ENCODE measurements around the gene L1CAM. TPM values are rescaled to one million over a fixed set of nuclear protein-coding genes. Genes with fewer than 3 reads are reported as not detected.

L1CAM gene
- polyA plus RNA-seq, 1 of the 3 experiments (the other 2 are of a cell fraction): 1.9 TPM

GRCh38 chrX:153908219-153908860 is 22.4 kb upstream of the L1CAM start:
- Histone ChIP-seq H3K27me3 (ENCODE audit: insufficient read depth) (peaks cover 60% of the 10 kb centered on the region), H3K9ac (no peak overlapping the region), H3K27ac (ENCODE audit: low read depth in 2 of 2, low read length in 1 of 2) (no peak overlapping the region), H3K4me1 (ENCODE audit: control insufficient read depth in 1 of 2, insufficient read depth in 2 of 2, low read depth in 1 of 2, low read length in 1 of 2) (peaks cover 0 to 13% of the 10 kb centered on the region in 2 experiments; a peak in 1 of 4 replicates), H3F3A (replicated peaks; ENCODE audit: insufficient read depth) (no peaks in the 10 kb centered on the region), H3K4me3 (ENCODE audit: low read depth in 2 of 2, low read length in 1 of 2) (no peak overlapping the region), H3K9me3 (no peaks in the 10 kb centered on the region), H3K4me2 (no peak overlapping the region), H4K20me1 (ENCODE audit: insufficient read depth) (no peaks in the 10 kb centered on the region; the same call in 1 of the 2 replicates), H3K79me2 (ENCODE audit: insufficient read depth) (no peaks in the 10 kb centered on the region), H3K36me3 (replicated peaks in 1 of 2; ENCODE audit: control insufficient read depth in 1 of 2, insufficient read depth in 2 of 2, low read length in 1 of 2) (no peaks in the 10 kb centered on the region), H3K9me2 (no peaks in the 10 kb centered on the region), H2AFZ (ENCODE audit: low read depth) (no peak overlapping the region)
- no peak for TF ChIP-seq EZH2phosphoT487 (IDR thresholded peaks at IDR 0.05; ENCODE audit: borderline replicate concordance, low read depth)
- no peak for TF ChIP-seq FOXJ3 (CRISPR knock-in tag; IDR thresholded peaks at IDR 0.05)
- TF ChIP-seq TCF12 (IDR thresholded peaks at IDR 0.05): no peak
- no peak for TF ChIP-seq RXRA (IDR thresholded peaks at IDR 0.05; ENCODE audit: borderline replicate concordance, low read depth)
- TF ChIP-seq RAD21 (IDR thresholded peaks at IDR 0.05; ENCODE audit: low read length): no peak
- no peak for TF ChIP-seq PBX3 (IDR thresholded peaks at IDR 0.05)
- no peak for TF ChIP-seq FOXM1 (IDR thresholded peaks at IDR 0.05; ENCODE audit: low read depth)
- no peak for TF ChIP-seq REST (IDR thresholded peaks at IDR 0.05; ENCODE audit: low read depth, low read length)
- TF ChIP-seq IRF3 (IDR thresholded peaks at IDR 0.05; ENCODE audit: low read depth, low read length): no peak
- no peak for TF ChIP-seq JUND (IDR thresholded peaks at IDR 0.05)
- no peak for TF ChIP-seq MXI1 (IDR thresholded peaks at IDR 0.05; ENCODE audit: low read depth, low read length)
- CTCF ChIA-PET: interaction anchor here (1.0 to 9.3 kb wide), 2 partner anchors 15 to 24 kb away, joined by 3 to 130 read pairs; partner anchors contain the start of gene ARHGAP4
- DNase-seq: no peak
- 31% methylated on average over 16 of the region's 23 CpGs for WGBS (ENCODE audit: low lambda C conversion rate)
- POLR2A ChIA-PET: interaction anchor here (0.8 to 1.8 kb wide), 3 partner anchors 14 to 34 kb away, joined by 3 to 5 read pairs (median 3); no protein-coding TSS in a partner anchor

All from SK-N-SH (cell line).